HG03139 (cell line): ENCODE results near the gene NES.

Experiments
- ATAC-seq: cut with Tn5 transposase; IDR thresholded peaks from one replicate; pipeline ENCODE4 v1.9.1; 2021; ENCODE audit not compliant: unreplicated experiment

NES gene

GRCh38 chr1:156705321-156705917 is 28.2 kb upstream of the NES start, which contains the start of gene CRABP2:
TSS of gene CRABP2 (minus strand) at chr1:156705583. CDS start at chr1:156705446, 137 bp downstream.
- no peak for ATAC-seq

GRCh38 chr1:156704930-156705320 is 27.7 kb upstream of the NES start:
- no peak for ATAC-seq

- ATAC-seq = no peak
Measured at GRCh38 chr1:156704166-156704711, 27.0 kb upstream of the NES start.

- ATAC-seq = no peak
Measured at GRCh38 chr1:156703741-156704140, 26.5 kb upstream of the NES start.

- no peak for ATAC-seq
Measured at GRCh38 chr1:156703336-156703735, 26.1 kb upstream of the NES start.

- no peak for ATAC-seq
Measured at GRCh38 chr1:156700736-156701531, 23.7 kb upstream of the NES start.

GRCh38 chr1:156698995-156699394 is 21.8 kb upstream of the NES start:
- no peak for ATAC-seq

- no peak for ATAC-seq
Measured at GRCh38 chr1:156697481-156697880, 20.3 kb upstream of the NES start.

GRCh38 chr1:156696755-156697154 is 19.5 kb upstream of the NES start:
- no peak for ATAC-seq

GRCh38 chr1:156694690-156694962 is 17.4 kb upstream of the NES start:
- no peak for ATAC-seq

GRCh38 chr1:156693848-156694689 is 16.9 kb upstream of the NES start:
- ATAC-seq = no peak

- no peak for ATAC-seq
Measured at GRCh38 chr1:156692925-156693847, 16.0 kb upstream of the NES start.

GRCh38 chr1:156692441-156692924 is 15.3 kb upstream of the NES start:
- ATAC-seq = no peak

- no peak for ATAC-seq
Measured at GRCh38 chr1:156691665-156692440, 14.6 kb upstream of the NES start.

- no peak for ATAC-seq
Measured at GRCh38 chr1:156691191-156691590, 14.0 kb upstream of the NES start.

- ATAC-seq = no peak
Measured at GRCh38 chr1:156690675-156691036, 13.4 kb upstream of the NES start.

GRCh38 chr1:156689953-156690674 is 12.9 kb upstream of the NES start:
- ATAC-seq = no peak

GRCh38 chr1:156689035-156689952 is 12.1 kb upstream of the NES start:
- ATAC-seq = no peak
